H1 (cell line): ENCODE measurements around the gene C18orf63. TPM values are rescaled to one million over a fixed set of nuclear protein-coding genes. Genes with fewer than 3 reads are reported as not detected.

Source experiments
- CTCF ChIA-PET: fragments of 300-600 bp; sonication (Branson Sonifier 250); formaldehyde crosslinking; loops from one replicate; lab custom pipeline; 2021; ENCODE audit not compliant: partially characterized antibody; lab: Charles Lee
- POLR2A ChIA-PET: fragments of 300-600 bp; sonication (Branson Sonifier 250); formaldehyde crosslinking; loops from one replicate; lab custom pipeline; 2021; ENCODE audit warnings: inconsistent platforms; ENCODE audit not compliant: partially characterized antibody; lab: Charles Lee
- DNase-seq, 2 experiments: peaks; one replicate each; pipeline versions ENCODE4 v3.0.0 to v3.0.0-alpha.2; 2010 to 2022; ENCODE audit warnings: low spot score in 2 of 2, low read depth in 1 of 2, mixed read lengths in 1 of 2
- FAIRE-seq: peaks from 2 replicates; lab custom pipeline; 2011; peaks lifted over from hg19 to GRCh38; lab: Jason Lieb, UNC
- H2AFZ ChIP-seq: 2 replicates; pipeline ENCODE4 v1.8.1; 2012; ENCODE audit warnings: low read length, inconsistent platforms
- H2AK5ac ChIP-seq: 2 replicates; pipeline ENCODE4 v1.6.1; 2013; ENCODE audit warnings: low read depth, low read length
- H2BK120ac ChIP-seq: replicated peaks from 2 replicates; pipeline ENCODE3; 2013; ENCODE audit warnings: low read depth, low read length, inconsistent platforms
- H2BK12ac ChIP-seq: 2 replicates; pipeline ENCODE4 v1.6.1; 2013; ENCODE audit warnings: low read depth, low read length
- H2BK15ac ChIP-seq: 2 replicates; pipeline ENCODE4 v1.6.1; 2013; ENCODE audit warnings: low read length
- H2BK20ac ChIP-seq: 2 replicates; pipeline ENCODE4 v1.6.1; 2013; ENCODE audit warnings: low read length
- H2BK5ac ChIP-seq: 2 replicates; pipeline ENCODE4 v1.6.1; 2013; ENCODE audit warnings: low read depth, low read length
- H3K14ac ChIP-seq: 2 replicates; pipeline ENCODE4 v1.6.1; 2013; ENCODE audit warnings: inconsistent platforms; ENCODE audit not compliant: insufficient read length
- H3K18ac ChIP-seq: 2 replicates; pipeline ENCODE4 v1.6.1; 2013; ENCODE audit warnings: low read length; ENCODE audit errors: extremely low read depth
- H3K23ac ChIP-seq: 2 replicates; pipeline ENCODE4 v1.6.1; 2013; ENCODE audit warnings: inconsistent platforms; ENCODE audit not compliant: insufficient read length
- H3K23me2 ChIP-seq: 2 replicates; pipeline ENCODE4 v1.6.1; 2013; ENCODE audit warnings: low read depth, low read length
- H3K27ac ChIP-seq: 2 replicates; pipeline ENCODE4 v1.6.1; 2011; ENCODE audit warnings: low read depth, low read length, inconsistent platforms
- H3K27me3 ChIP-seq, 4 experiments: replicated peaks in 1 of 4; 1 replicate in 1 of 4; 2 replicates in 3 of 4; pipeline versions ENCODE4 v1.6.1 to v1.8.1; 2011 to 2013; ENCODE audit warnings: low read length in 3 of 4, mild to moderate bottlenecking in 3 of 4, inconsistent platforms in 2 of 4, mixed read lengths in 2 of 4, moderate library complexity in 1 of 4; ENCODE audit not compliant: control insufficient read depth in 3 of 4, insufficient read depth in 3 of 4; ENCODE audit errors: extremely low read depth in 1 of 4
- H3K36me3 ChIP-seq, 4 experiments: 2 replicates each; pipeline versions ENCODE4 v1.6.1 to v1.8.1; 2011 to 2013; ENCODE audit warnings: mild to moderate bottlenecking in 4 of 4, low read length in 3 of 4, moderate library complexity in 2 of 4, control low read depth in 1 of 4, inconsistent platforms in 1 of 4; ENCODE audit not compliant: insufficient read depth in 4 of 4, control insufficient read depth in 2 of 4
- H3K4ac ChIP-seq: replicated peaks from 2 replicates; pipeline ENCODE3; 2013; ENCODE audit warnings: low read length, low read depth, mixed read lengths, inconsistent platforms; ENCODE audit not compliant: insufficient read length
- H3K4me1 ChIP-seq, 4 experiments: replicated peaks in 1 of 4; 1 replicate in 1 of 4; 2 replicates in 3 of 4; pipeline versions ENCODE4 v1.6.1 to v1.8.1; 2011 to 2013; ENCODE audit warnings: low read length in 3 of 4, inconsistent platforms in 2 of 4, mixed read lengths in 1 of 4; ENCODE audit not compliant: insufficient read depth in 4 of 4, control insufficient read depth in 3 of 4
- H3K4me2 ChIP-seq, 2 experiments: 2 replicates each; pipeline versions ENCODE4 v1.6.1 to v1.8.1; 2011 to 2013; ENCODE audit warnings: low read depth in 2 of 2, low read length in 2 of 2, control low read depth in 1 of 2, inconsistent platforms in 1 of 2, mild to moderate bottlenecking in 1 of 2; ENCODE audit not compliant: insufficient read depth in 1 of 2
- H3K4me3 ChIP-seq, 4 experiments: fragments of 200-600, 300-600 bp in 1 of 4; sonication (generic), shearing (Covaris generic), sonication (Bioruptor Twin) in 1 of 4; 2 replicates each; pipeline versions ENCODE4 v1.5.1 to v1.8.1; 2011 to 2016; ENCODE audit warnings: low read length in 4 of 4, low read depth in 3 of 4, control low read depth in 2 of 4, inconsistent platforms in 2 of 4, mild to moderate bottlenecking in 2 of 4, mixed read lengths in 1 of 4, moderate library complexity in 1 of 4; ENCODE audit not compliant: insufficient read depth in 2 of 4; ENCODE audit errors: extremely low read depth in 1 of 4
- H3K56ac ChIP-seq: replicated peaks from 2 replicates; pipeline ENCODE3; 2013; ENCODE audit warnings: low read depth, mild to moderate bottlenecking, mixed read lengths, low read length, inconsistent platforms; ENCODE audit not compliant: insufficient read length
- H3K79me1 ChIP-seq: 2 replicates; pipeline ENCODE4 v1.6.1; 2013; ENCODE audit warnings: low read depth, low read length, control low read depth
- H3K79me2 ChIP-seq, 2 experiments: 2 replicates each; pipeline versions ENCODE4 v1.6.1 to v1.8.1; 2012 to 2013; ENCODE audit warnings: low read length in 2 of 2, mild to moderate bottlenecking in 2 of 2, inconsistent platforms in 1 of 2; ENCODE audit not compliant: insufficient read depth in 2 of 2, control insufficient read depth in 1 of 2
- H3K9ac ChIP-seq, 4 experiments: replicated peaks in 1 of 4; 1 replicate in 1 of 4; 2 replicates in 3 of 4; pipeline versions ENCODE4 v1.6.1 to v1.8.1; 2011 to 2013; ENCODE audit warnings: low read depth in 3 of 4, low read length in 3 of 4, control low read depth in 2 of 4, mild to moderate bottlenecking in 2 of 4, moderate library complexity in 2 of 4, inconsistent platforms in 1 of 4; ENCODE audit errors: extremely low read depth in 1 of 4
- H3K9me3 ChIP-seq, 2 experiments: 2 replicates each; pipeline versions ENCODE4 v1.6.1 to v1.8.1; 2012 to 2013; ENCODE audit warnings: mild to moderate bottlenecking in 2 of 2, moderate library complexity in 2 of 2, control low read depth in 1 of 2, inconsistent platforms in 1 of 2, low read depth in 1 of 2, low read length in 1 of 2, mixed read lengths in 1 of 2; ENCODE audit not compliant: insufficient read depth in 2 of 2
- H4K20me1 ChIP-seq, 2 experiments: replicated peaks in 1 of 2; 2 replicates each; pipeline versions ENCODE3 to v1.8.1; 2011 to 2013; ENCODE audit warnings: inconsistent platforms in 2 of 2, low read length in 2 of 2, mild to moderate bottlenecking in 1 of 2; ENCODE audit not compliant: insufficient read depth in 2 of 2, control insufficient read depth in 1 of 2
- H4K5ac ChIP-seq: 2 replicates; pipeline ENCODE4 v1.6.1; 2013; ENCODE audit warnings: low read length, low read depth, mixed read lengths, inconsistent platforms; ENCODE audit not compliant: insufficient read length
- H4K8ac ChIP-seq: 2 replicates; pipeline ENCODE4 v1.8.0; 2013; ENCODE audit warnings: mild to moderate bottlenecking, moderate library complexity, low read length, inconsistent platforms; ENCODE audit not compliant: insufficient read depth; ENCODE audit errors: extremely low read depth
- H4K91ac ChIP-seq: replicated peaks from 2 replicates; pipeline ENCODE3; 2013; ENCODE audit warnings: low read length, mixed read lengths, inconsistent platforms; ENCODE audit not compliant: insufficient read length
- CBX5 ChIP-seq: fragments of 300-800, 300-1000 bp; sonication (generic); IDR thresholded peaks from 2 replicates; pipeline ENCODE4 v1.7.1; 2016; ENCODE audit warnings: antibody characterized with exemption, low read length, low read depth
- FOSL1 ChIP-seq: IDR thresholded peaks from 2 replicates; pipeline ENCODE4 v1.6.1; 2011; ENCODE audit warnings: mild to moderate bottlenecking, low read depth, low read length, moderate library complexity; ENCODE audit not compliant: insufficient read depth
- HDAC2 ChIP-seq, 2 experiments: fragments of 300-600 bp in 1 of 2; sonication (generic) in 1 of 2; IDR thresholded peaks; 2 replicates each; pipeline ENCODE4 v1.6.1; 2011 to 2012; ENCODE audit warnings: low read depth in 2 of 2, low read length in 2 of 2, mild to moderate bottlenecking in 2 of 2, moderate library complexity in 2 of 2, borderline replicate concordance in 1 of 2, inconsistent platforms in 1 of 2
- RAD21 ChIP-seq, 2 experiments: IDR thresholded peaks in 1 of 2; conservative IDR thresholded peaks in 1 of 2; 2 replicates each; pipeline ENCODE4 v1.6.1; 2011; ENCODE audit warnings: low read depth in 2 of 2, low read length in 2 of 2, improper control_type of control experiment in 1 of 2, inconsistent platforms in 1 of 2, mild to moderate bottlenecking in 1 of 2, moderate library complexity in 1 of 2
- RBBP5 ChIP-seq: IDR thresholded peaks from 2 replicates; pipeline ENCODE4 v1.7.1; 2012; ENCODE audit warnings: low read depth, mild to moderate bottlenecking, inconsistent platforms, low read length, moderate library complexity, borderline replicate concordance
- SIX5 ChIP-seq: IDR thresholded peaks from 2 replicates; pipeline ENCODE4 v1.6.1; 2011; ENCODE audit warnings: mild to moderate bottlenecking, low read depth, low read length
- SP4 ChIP-seq: IDR thresholded peaks from 2 replicates; pipeline ENCODE4 v1.6.1; 2012; ENCODE audit warnings: low read length, inconsistent platforms
- SUZ12 ChIP-seq: fragments of 200-600 bp; sonication (generic); IDR thresholded peaks from 2 replicates; pipeline ENCODE4 v1.6.1; 2012; ENCODE audit warnings: mild to moderate bottlenecking, inconsistent platforms, low read length, moderate library complexity, mixed read lengths
- WGBS, 2 experiments: shearing (Covaris generic) in 1 of 2; methylation state at CpG; one replicate each; pipeline versions ENCODE4 v1.1.6 to v1.1.7; 2013 to 2015; ENCODE audit warnings: low lambda C conversion rate in 2 of 2, mixed read lengths in 2 of 2, inconsistent platforms in 1 of 2, low coverage in 1 of 2, missing lambda C conversion rate in 1 of 2; ENCODE audit not compliant: insufficient replicate concordance in 2 of 2, insufficient coverage in 1 of 2, insufficient read length in 1 of 2; ENCODE audit errors: extremely low coverage in 1 of 2, missing lambda C conversion rate in 1 of 2; 5-methylcytosine and 5-hydroxymethylcytosine counted together
- polyA plus RNA-seq, 7 experiments: library from polyadenylated mRNA; depleted of rRNA in 3 of 7; stranded (reverse) in 5 of 7; unstranded in 2 of 7; fragments of >200 nt in 5 of 7; fragments of 200-250 nt in 2 of 7; gene quantifications; 1 replicate in 5 of 7; 2 replicates in 1 of 7; 4 replicates in 1 of 7; pipeline versions ENCODE4 v1.2.1 to v1.2.3, GENCODE V29; 2011 to 2013; ENCODE audit warnings: missing spikeins in 2 of 7, mixed read lengths in 2 of 7
- total RNA-seq: library from RNA; stranded (reverse); fragmentation: NEBNext Ultra II Directional; extraction: Animal tissue kit (Norgen Biotek cat#: 25700); gene quantifications from 2 replicates; pipeline ENCODE4 v1.2.1, GENCODE V29; 2021

The C18orf63 gene
- total and polyA plus RNA-seq, 2 of the 8 experiments (the other 6 are each of a cell fraction or from before 2014, with no cell fraction given) = not detected

DNA sequence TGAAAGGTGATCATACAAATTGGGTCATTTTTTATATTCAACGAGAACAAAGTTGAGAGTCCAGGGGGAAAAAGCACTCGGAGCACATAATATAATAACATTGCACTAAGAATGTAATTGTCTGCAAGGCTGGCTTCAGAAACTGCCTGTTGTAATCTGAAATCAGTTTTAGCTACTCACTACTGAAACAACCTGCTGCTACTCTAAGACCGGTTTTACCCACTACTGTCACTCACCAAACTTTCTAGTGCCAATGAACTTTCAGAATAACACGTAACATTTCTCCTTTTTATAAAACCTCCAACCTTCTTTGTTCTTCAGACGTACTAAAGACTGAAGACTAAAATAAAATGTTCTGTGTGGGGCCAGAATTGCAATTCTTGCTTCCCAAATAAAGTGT, 12.3 kb upstream of the C18orf63 start:
- H3K4me1 ChIP-seq = no peaks in the 10 kb centered on the region
- no peak overlapping the region for H2AFZ ChIP-seq
- H2BK15ac ChIP-seq = no peak overlapping the region
- H4K91ac ChIP-seq = no peak overlapping the region
- no peak overlapping the region for H2BK12ac ChIP-seq
- H3K14ac ChIP-seq = no peak overlapping the region
- TF ChIP-seq RAD21 (IDR thresholded peaks at IDR 0.05 in 1 of 2, conservative IDR thresholded peaks at IDR 0.05 in 1 of 2; ENCODE audit: low read depth in 2 of 2, low read length in 2 of 2) (no peak), FOSL1 (no peak), HDAC2 (IDR thresholded peaks at IDR 0.05; ENCODE audit: borderline replicate concordance in 1 of 2, low read depth in 2 of 2, low read length in 2 of 2) (no peak), SIX5 (no peak), CBX5 (no peak), SP4 (no peak), SUZ12 (no peak), RBBP5 (no peak)
- TF ChIP-seq, all 59 proteins: peak for 0
- no peak overlapping the region for H3K23ac ChIP-seq
- POLR2A ChIA-PET = no interaction called here
- DNase-seq (no peak), FAIRE-seq (no peak)
- H4K8ac ChIP-seq = no peak overlapping the region
- H2BK5ac ChIP-seq = no peak overlapping the region
- H2BK120ac ChIP-seq = no peak overlapping the region
- no peaks in the 10 kb centered on the region for H3K23me2 ChIP-seq
- H2BK20ac ChIP-seq = no peak overlapping the region
- H3K4ac ChIP-seq = no peak overlapping the region
- no peaks in the 10 kb centered on the region for H4K20me1 ChIP-seq
- no peaks in the 10 kb centered on the region for H3K27me3 ChIP-seq
- no peak overlapping the region for H3K4me2 ChIP-seq
- no peak overlapping the region for H3K27ac ChIP-seq
- no peak overlapping the region for H2AK5ac ChIP-seq
- no peak overlapping the region for H4K5ac ChIP-seq
- H3K79me1 ChIP-seq = no peaks in the 10 kb centered on the region
- no peak overlapping the region for H3K56ac ChIP-seq
- peaks cover 0 to 7% of the 10 kb centered on the region in 2 experiments; a peak in 2 of 4 replicates for H3K9me3 ChIP-seq
- H3K36me3 ChIP-seq = no peaks in the 10 kb centered on the region; a peak in 1 of 8 replicates
- 62% methylated on average over 5 of the region's 5 CpGs; no CpG with 5 or more reads in 1 of the 2 experiments for WGBS, 2 experiments
- no peak overlapping the region for H3K4me3 ChIP-seq
- no peaks in the 10 kb centered on the region for H3K79me2 ChIP-seq
- CTCF ChIA-PET = interaction anchor here (0.7 kb wide), 1 partner anchor 78 kb away, joined by 4 read pairs; no protein-coding TSS in a partner anchor
- H3K9ac ChIP-seq = no peak overlapping the region
- no peak overlapping the region for H3K18ac ChIP-seq
